ENCODE results near the gene ASCC2.

Gene ASCC2

GRCh38 chr22:29816539-29816938 lies 21.5 kb downstream of the ASCC2 start:
- TF ChIP-seq CTCF (IDR thresholded peaks at IDR 0.05; ENCODE audit: control extremely low read depth, extremely low read depth, low read depth, missing control alignments), result no peak
- CTCF ChIA-PET, result interaction anchor here (1.1 to 1.5 kb wide), 2 partner anchors 14 to 107 kb away, joined by 3 to 6 read pairs; no protein-coding TSS in a partner anchor
- POLR2A ChIA-PET, result no interaction called here
- DNase-seq (ENCODE audit: extremely low spot score), result no peak

- no peak for DNase-seq (ENCODE audit: extremely low spot score)
- ChIA-PET CTCF (interaction anchor here (1.1 to 1.6 kb wide), 3 partner anchors 14 to 108 kb away, joined by 3 to 6 read pairs (median 3); no protein-coding TSS in a partner anchor), POLR2A (no interaction called here)
- TF ChIP-seq CTCF (IDR thresholded peaks at IDR 0.05; ENCODE audit: control extremely low read depth, extremely low read depth, low read depth, missing control alignments), result no peak
These were observed 21.9 kb downstream of the ASCC2 start for GRCh38 chr22:29816128-29816527.

GRCh38 chr22:29815580-29815979 lies 22.5 kb downstream of the ASCC2 start:
- CTCF ChIA-PET, result interaction anchor here (1.0 to 1.6 kb wide), 3 partner anchors 13 to 190 kb away, joined by 3 to 6 read pairs (median 3); no protein-coding TSS in a partner anchor
- POLR2A ChIA-PET, result no interaction called here
- no peak for TF ChIP-seq CTCF (IDR thresholded peaks at IDR 0.05; ENCODE audit: control extremely low read depth, extremely low read depth, low read depth, missing control alignments)
- no peak for DNase-seq (ENCODE audit: extremely low spot score)

GRCh38 chr22:29814003-29814402 lies 24.1 kb downstream of the ASCC2 start:
- no peak for TF ChIP-seq CTCF (IDR thresholded peaks at IDR 0.05; ENCODE audit: control extremely low read depth, extremely low read depth, low read depth, missing control alignments)
- CTCF ChIA-PET, result interaction anchor here (1.0 kb wide), 1 partner anchor 10 kb away, joined by 3 read pairs; no protein-coding TSS in a partner anchor
- DNase-seq (ENCODE audit: extremely low spot score), result no peak
- POLR2A ChIA-PET, result no interaction called here

GRCh38 chr22:29813563-29813962 lies 24.5 kb downstream of the ASCC2 start:
- TF ChIP-seq CTCF (IDR thresholded peaks at IDR 0.05; ENCODE audit: control extremely low read depth, extremely low read depth, low read depth, missing control alignments), result no peak
- ChIA-PET POLR2A (no interaction called here), CTCF (interaction anchor here (1.0 kb wide), 1 partner anchor 10 kb away, joined by 3 read pairs; no protein-coding TSS in a partner anchor)
- no peak for DNase-seq (ENCODE audit: extremely low spot score)

- TF ChIP-seq CTCF (IDR thresholded peaks at IDR 0.05; ENCODE audit: control extremely low read depth, extremely low read depth, low read depth, missing control alignments), result no peak
- ChIA-PET CTCF (no interaction called here), POLR2A (no interaction called here)
- no peak for DNase-seq (ENCODE audit: extremely low spot score)
These were observed 24.9 kb downstream of the ASCC2 start for GRCh38 chr22:29813126-29813525.

Data from GM10248 (cell line).